Keratinocyte (primary cell): Measurements from ENCODE around the gene SLC10A3.

ENCODE experiments used
- EZH2 ChIP-seq: IDR thresholded peaks from one replicate; pipeline ENCODE4 v1.6.1; 2012; ENCODE audit warnings: inconsistent platforms, mild to moderate bottlenecking, low read length, moderate library complexity
- TF ChIP-seq, protein P1 (sequence below), 3 experiments: IDR thresholded peaks in 1 of 3; conservative IDR thresholded peaks in 1 of 3; optimal IDR thresholded peaks in 1 of 3; 2 replicates in 2 of 3; 3 replicates in 1 of 3; pipeline versions ENCODE3 to v1.5.1; 2011; ENCODE audit warnings: low read length in 3 of 3, mild to moderate bottlenecking in 3 of 3, moderate library complexity in 2 of 3, control low read depth in 1 of 3, inconsistent platforms in 1 of 3; ENCODE audit not compliant: insufficient read depth in 2 of 3; ENCODE audit errors: extremely low read depth in 1 of 3

DNA sequence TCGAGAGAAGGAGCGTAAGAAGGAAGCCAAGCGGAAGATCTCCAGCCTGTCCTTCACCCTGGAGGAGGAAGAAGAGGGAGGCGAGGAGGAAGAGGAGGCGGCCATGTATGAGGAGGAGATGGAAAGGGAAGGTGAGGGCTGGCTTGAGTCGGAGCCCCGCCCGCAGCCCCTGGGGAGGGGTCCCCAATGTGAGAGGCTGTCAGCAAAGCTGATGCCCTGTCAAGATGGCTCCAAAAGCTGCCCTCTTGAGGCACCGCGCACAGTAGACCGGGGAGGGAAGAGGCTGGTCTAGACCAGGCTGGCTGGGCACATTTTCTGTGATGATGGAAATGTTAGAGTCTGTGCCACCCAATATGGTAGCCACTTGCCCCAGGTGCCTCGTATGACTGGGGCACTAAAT lies 44.0 kb downstream of the SLC10A3 start:
- TF ChIP-seq, protein P1, sequence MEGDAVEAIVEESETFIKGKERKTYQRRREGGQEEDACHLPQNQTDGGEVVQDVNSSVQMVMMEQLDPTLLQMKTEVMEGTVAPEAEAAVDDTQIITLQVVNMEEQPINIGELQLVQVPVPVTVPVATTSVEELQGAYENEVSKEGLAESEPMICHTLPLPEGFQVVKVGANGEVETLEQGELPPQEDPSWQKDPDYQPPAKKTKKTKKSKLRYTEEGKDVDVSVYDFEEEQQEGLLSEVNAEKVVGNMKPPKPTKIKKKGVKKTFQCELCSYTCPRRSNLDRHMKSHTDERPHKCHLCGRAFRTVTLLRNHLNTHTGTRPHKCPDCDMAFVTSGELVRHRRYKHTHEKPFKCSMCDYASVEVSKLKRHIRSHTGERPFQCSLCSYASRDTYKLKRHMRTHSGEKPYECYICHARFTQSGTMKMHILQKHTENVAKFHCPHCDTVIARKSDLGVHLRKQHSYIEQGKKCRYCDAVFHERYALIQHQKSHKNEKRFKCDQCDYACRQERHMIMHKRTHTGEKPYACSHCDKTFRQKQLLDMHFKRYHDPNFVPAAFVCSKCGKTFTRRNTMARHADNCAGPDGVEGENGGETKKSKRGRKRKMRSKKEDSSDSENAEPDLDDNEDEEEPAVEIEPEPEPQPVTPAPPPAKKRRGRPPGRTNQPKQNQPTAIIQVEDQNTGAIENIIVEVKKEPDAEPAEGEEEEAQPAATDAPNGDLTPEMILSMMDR (optimal IDR thresholded peaks at IDR 0.05 in 1 of 3, IDR thresholded peaks at IDR 0.05 in 1 of 3, conservative IDR thresholded peaks at IDR 0.05 in 1 of 3; ENCODE audit: extremely low read depth in 1 of 3, insufficient read depth in 2 of 3, low read length in 3 of 3) = no peak
- no peak for TF ChIP-seq EZH2
